ENCODE results near the gene NMRAL1.

The NMRAL1 gene

GRCh38 chr16:4420505-4421105, 53.8 kb downstream of the NMRAL1 start:
- no peak for DNase-seq

GRCh38 chr16:4419402-4419959, 54.9 kb downstream of the NMRAL1 start:
- no peak for DNase-seq

GRCh38 chr16:4416200-4417032, 58.0 kb downstream of the NMRAL1 start, which contains the start of gene CORO7:
CORO7 (minus strand) TSS chr16:4416596; CDS start chr16:4416518, 78 bp downstream.
- DNase-seq = peak; percentile 83

- DNase-seq = no peak
Observed at GRCh38 chr16:4415538-4416199, 58.8 kb downstream of the NMRAL1 start.

- DNase-seq = no peak
Observed at GRCh38 chr16:4414187-4414917, 60.1 kb downstream of the NMRAL1 start.

- DNase-seq = no peak
Observed at GRCh38 chr16:4412854-4413253, 61.6 kb downstream of the NMRAL1 start.

- no peak for DNase-seq
Observed at GRCh38 chr16:4412159-4412558, 62.3 kb downstream of the NMRAL1 start.

All from fibroblast of skin of right quadriceps (primary cell).